Measurements from ENCODE around the gene CD248. TPM values are rescaled to one million over a fixed set of nuclear protein-coding genes. Genes with fewer than 3 reads are reported as not detected.

The CD248 gene
- total RNA-seq, 6 experiments from 2014 or later: 437 to 739 (median 687) TPM

GRCh38 chr11:66264914-66265313 is 51.9 kb downstream of the CD248 start:
- Mint-ChIP-seq H3K4me3 (no peak overlapping the region), H3K36me3 (ENCODE audit: low read depth) (peaks cover 7% of the 10 kb centered on the region), H3K27ac (no peak overlapping the region), H3K27me3 (ENCODE audit: insufficient read depth) (peaks cover 2% of the 10 kb centered on the region), H3K4me1 (ENCODE audit: low read depth) (peaks cover 23% of the 10 kb centered on the region), H3K9me3 (no peaks in the 10 kb centered on the region)
- peak; percentile 76 for TF ChIP-seq CTCF (IDR thresholded peaks at IDR 0.05)
- no peak for DNase-seq

Other genes starting within 250 kb of the CD248 start
- 100 to 1,000 TPM in 2 of 6 experiments, 10 to 100 TPM in 4; 82.8 to 114 (median 91.8) TPM for gene PACS1, start 246.8 kb downstream of the CD248 start, total RNA-seq (2021; fragmentation: NEBNext Ultra II Directional; extraction: Animal tissue kit (Norgen Biotek cat#: 25700))
- gene KLC2, start 59.3 kb downstream of the CD248 start, total RNA-seq (2021; fragmentation: NEBNext Ultra II Directional; extraction: Animal tissue kit (Norgen Biotek cat#: 25700)): 10 to 100 TPM; 43.4 to 51.9 (median 46.0) TPM
- gene RAB1B, start 48.4 kb downstream of the CD248 start, total RNA-seq (2021; fragmentation: NEBNext Ultra II Directional; extraction: Animal tissue kit (Norgen Biotek cat#: 25700)): 100 to 1,000 TPM; 220 to 272 (median 246) TPM
- gene CNIH2, start 38.9 kb downstream of the CD248 start, total RNA-seq (2021; fragmentation: NEBNext Ultra II Directional; extraction: Animal tissue kit (Norgen Biotek cat#: 25700)): 1 to 10 TPM in 3 of 6 experiments, under 1 TPM in 3; 0.73 to 1.9 (median 1.1) TPM
- gene YIF1A, start 27.9 kb downstream of the CD248 start, total RNA-seq (2021; fragmentation: NEBNext Ultra II Directional; extraction: Animal tissue kit (Norgen Biotek cat#: 25700)): 100 to 1,000 TPM; 150 to 183 (median 153) TPM
- gene TMEM151A, start 25.1 kb downstream of the CD248 start, total RNA-seq (2021; fragmentation: NEBNext Ultra II Directional; extraction: Animal tissue kit (Norgen Biotek cat#: 25700)): under 1 TPM in 2 of 6 experiments, not detected in 4; 0.07 to 0.11 TPM
- gene RIN1, start 19.4 kb upstream of the CD248 start, total RNA-seq (2021; fragmentation: NEBNext Ultra II Directional; extraction: Animal tissue kit (Norgen Biotek cat#: 25700)): 10 to 100 TPM; 32.9 to 55.0 (median 49.8) TPM
- 10 to 100 TPM; 41.2 to 66.6 (median 61.2) TPM for gene BRMS1, start 28.1 kb upstream of the CD248 start, total RNA-seq (2021; fragmentation: NEBNext Ultra II Directional; extraction: Animal tissue kit (Norgen Biotek cat#: 25700))
- gene B4GAT1, start 30.6 kb upstream of the CD248 start, total RNA-seq (2021; fragmentation: NEBNext Ultra II Directional; extraction: Animal tissue kit (Norgen Biotek cat#: 25700)): 10 to 100 TPM; 21.5 to 26.4 (median 24.3) TPM
- gene SLC29A2, start 54.7 kb upstream of the CD248 start, total RNA-seq (2021; fragmentation: NEBNext Ultra II Directional; extraction: Animal tissue kit (Norgen Biotek cat#: 25700)): not detected
- gene NPAS4, start 104.0 kb upstream of the CD248 start, total RNA-seq (2021; fragmentation: NEBNext Ultra II Directional; extraction: Animal tissue kit (Norgen Biotek cat#: 25700)): under 1 TPM in 3 of 6 experiments, not detected in 3; 0.14 to 0.36 (median 0.35) TPM
- 10 to 100 TPM; 55.6 to 74.1 (median 67.6) TPM for gene MRPL11, start 121.8 kb upstream of the CD248 start, total RNA-seq (2021; fragmentation: NEBNext Ultra II Directional; extraction: Animal tissue kit (Norgen Biotek cat#: 25700))
- gene PELI3, start 149.9 kb upstream of the CD248 start, total RNA-seq (2021; fragmentation: NEBNext Ultra II Directional; extraction: Animal tissue kit (Norgen Biotek cat#: 25700)): 1 to 10 TPM; 6.7 to 8.0 (median 7.2) TPM
- gene DPP3, start 163.4 kb upstream of the CD248 start, total RNA-seq (2021; fragmentation: NEBNext Ultra II Directional; extraction: Animal tissue kit (Norgen Biotek cat#: 25700)): 10 to 100 TPM; 54.8 to 71.6 (median 58.2) TPM
- 10 to 100 TPM; 14.9 to 21.4 (median 17.3) TPM for gene BBS1, start 193.6 kb upstream of the CD248 start, total RNA-seq (2021; fragmentation: NEBNext Ultra II Directional; extraction: Animal tissue kit (Norgen Biotek cat#: 25700))
- gene ZDHHC24, start 229.0 kb upstream of the CD248 start, total RNA-seq (2021; fragmentation: NEBNext Ultra II Directional; extraction: Animal tissue kit (Norgen Biotek cat#: 25700)): 10 to 100 TPM; 15.4 to 23.3 (median 18.6) TPM
- gene ACTN3, start 229.9 kb upstream of the CD248 start, total RNA-seq (2021; fragmentation: NEBNext Ultra II Directional; extraction: Animal tissue kit (Norgen Biotek cat#: 25700)): under 1 TPM in 4 of 6 experiments, not detected in 2; 0.07 to 0.24 (median 0.10) TPM

Data from HFFc6 (cell line).